T-helper 1 cell (primary cell): ENCODE data around the gene TNFRSF25.
"Not testable (repeated sequence)": the region's sequence is repeated elsewhere in the genome, so short reads cannot be mapped to it uniquely, and the experiment has no call there.

Experiments
- DNase-seq, 5 donors: peaks; one replicate each; pipeline ENCODE4 v3.0.0-alpha.2; 2012 to 2020

The TNFRSF25 gene

DNA sequence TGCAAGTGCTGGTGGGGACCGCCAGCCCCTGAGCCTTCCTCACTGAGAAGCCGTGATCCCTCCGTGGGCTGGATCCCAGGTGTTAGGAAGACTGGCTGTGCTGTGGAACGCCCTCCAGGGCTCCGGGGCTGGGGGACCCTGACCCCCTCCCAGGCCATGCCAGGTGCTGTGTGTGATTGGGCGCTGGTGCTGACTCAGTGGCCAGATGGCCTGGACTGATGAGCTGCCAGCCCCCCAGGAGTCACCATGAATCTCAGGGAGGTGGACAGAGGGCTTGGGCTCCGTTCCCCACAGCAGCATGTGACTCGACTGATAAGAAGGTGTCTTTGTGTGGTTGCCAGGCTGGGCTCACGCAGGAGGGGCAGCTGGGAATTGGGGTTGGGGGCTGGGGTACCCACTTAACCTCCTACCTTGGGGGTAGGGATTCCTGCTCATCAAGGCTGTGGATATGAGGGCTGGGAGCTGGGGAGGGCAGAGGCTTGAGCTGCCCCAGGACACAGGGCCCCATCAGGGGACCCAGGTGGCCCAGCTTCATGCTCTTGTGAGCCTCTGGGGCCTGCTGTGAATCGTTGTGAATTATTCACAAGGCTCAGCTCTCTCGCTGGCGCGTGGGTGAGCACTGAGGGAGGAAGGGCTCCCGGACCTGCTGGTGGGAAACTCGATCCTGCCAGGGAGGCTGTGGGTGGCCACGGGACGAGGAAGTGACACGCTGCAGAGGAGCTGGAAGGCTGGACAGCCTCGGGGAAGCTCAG is 36.1 kb downstream of the TNFRSF25 start:
- DNase-seq, result not testable (repeated sequence)

DNA sequence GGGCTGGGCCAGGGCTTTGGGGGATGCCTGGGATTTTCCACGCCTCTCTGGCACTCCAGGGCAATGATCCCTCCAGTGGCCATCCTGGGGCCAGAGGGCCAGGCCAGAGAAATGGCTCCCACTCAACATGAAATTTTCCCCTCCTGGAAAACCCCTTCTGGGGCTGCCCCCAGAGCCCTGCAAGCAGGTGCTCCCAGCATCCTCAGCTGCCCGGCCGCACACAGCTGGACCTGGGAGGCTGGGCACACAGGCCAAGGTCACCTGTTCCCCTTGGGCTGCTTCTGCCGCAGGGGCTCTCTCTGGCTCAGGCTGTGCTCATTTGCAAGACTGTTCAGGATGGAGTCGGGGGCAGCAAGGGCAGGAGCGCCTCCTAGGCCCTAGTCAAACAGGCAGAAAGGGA is 37.5 kb downstream of the TNFRSF25 start:
- DNase-seq, result not testable (repeated sequence)

DNA sequence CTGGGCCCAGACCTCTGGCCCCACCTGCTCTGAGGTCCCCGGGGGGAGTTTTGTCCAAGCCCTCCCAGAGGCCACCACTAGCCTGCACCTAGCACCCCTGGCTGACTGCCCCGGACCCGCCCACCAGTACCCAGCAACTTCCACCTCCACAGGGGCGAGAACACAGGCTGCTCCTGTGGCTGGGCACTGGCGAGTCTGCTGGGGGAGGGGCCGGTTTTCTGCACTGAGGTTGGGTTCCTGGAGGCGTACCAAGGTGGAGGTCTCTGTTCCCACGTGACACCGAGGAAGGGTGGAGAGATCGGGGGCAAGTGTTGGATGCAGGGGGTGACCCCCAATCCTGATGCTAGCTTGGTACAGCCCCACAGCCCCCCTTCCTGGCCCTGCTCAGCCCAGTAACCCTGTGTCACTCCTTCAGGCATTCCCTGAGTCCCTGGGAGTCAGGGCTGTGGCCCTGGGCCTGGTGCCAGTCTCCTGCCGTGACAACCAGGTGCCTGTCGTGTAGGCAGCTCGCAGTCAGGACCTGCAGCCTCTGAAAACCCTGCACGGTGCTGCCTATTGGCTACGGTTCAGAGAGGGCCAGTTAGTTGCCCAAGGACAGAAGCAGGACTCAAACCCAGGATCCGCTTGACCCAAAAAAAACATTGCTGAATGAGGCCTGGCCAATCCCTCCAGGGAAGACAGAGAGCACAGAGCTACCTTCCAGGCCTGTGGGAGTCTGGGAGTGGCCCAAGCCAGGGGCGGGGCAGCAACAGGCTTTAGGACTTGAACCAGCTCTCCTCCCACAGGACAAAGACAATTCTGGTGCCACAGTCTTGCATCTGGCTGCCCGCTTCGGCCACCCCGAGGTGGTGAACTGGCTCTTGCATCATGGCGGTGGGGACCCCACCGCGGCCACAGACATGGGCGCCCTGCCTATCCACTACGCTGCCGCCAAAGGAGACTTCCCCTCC is 38.3 kb downstream of the TNFRSF25 start:
- DNase-seq, result no peak

DNA sequence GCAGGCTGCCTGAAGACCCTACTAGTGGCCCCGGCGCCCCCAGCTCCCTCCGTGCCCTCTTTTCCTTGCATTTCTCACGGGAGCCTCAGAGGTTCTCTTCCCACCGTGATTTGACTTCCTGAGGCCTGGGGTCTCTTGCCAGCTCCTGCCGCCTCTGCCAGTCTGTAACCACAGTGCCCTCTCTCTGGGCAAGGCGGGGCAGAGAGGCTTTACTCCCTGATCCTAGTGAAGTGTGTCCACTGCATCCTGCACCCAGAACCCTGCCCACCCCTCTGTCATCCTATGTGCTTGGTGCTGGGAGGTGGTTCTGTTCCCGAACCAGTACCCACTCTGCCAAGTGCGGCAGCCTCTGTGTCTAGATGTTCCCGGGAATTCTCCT is 39.0 kb downstream of the TNFRSF25 start:
- DNase-seq, result no peak

DNA sequence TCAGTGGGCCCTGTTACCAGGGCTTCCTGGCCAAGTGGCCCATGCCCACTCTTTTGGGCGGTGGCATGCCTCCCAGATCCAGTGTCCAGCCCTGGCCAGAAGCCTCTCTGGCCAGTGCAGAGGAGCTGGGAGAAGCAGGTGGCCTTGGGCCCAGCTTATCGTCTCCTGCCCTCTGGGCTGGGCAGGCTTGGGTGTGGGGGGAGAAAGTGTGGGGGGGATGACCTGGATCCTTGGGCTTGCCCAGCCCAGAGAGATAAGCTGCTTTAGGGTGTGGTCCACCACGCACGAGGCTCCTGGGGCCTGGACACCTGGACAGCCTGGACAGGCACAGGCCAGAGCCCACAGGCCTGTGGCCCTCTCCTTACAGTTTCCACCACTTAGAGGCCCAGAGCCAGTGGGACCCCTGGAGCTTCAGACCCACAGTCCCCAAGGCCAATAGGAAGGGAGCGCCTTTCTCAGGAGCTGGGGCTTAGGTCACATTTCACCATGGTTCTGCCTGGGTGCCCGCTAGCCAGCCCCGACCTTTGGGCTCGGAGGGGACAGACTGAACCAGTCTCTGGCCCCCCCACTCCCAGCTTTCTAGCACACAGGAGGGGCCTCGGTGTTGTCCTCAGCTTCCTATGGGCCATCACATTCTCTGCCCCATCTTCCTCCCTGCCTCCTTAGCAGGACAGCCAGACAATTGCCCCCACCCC is 39.5 kb downstream of the TNFRSF25 start:
- no peak for DNase-seq

DNA sequence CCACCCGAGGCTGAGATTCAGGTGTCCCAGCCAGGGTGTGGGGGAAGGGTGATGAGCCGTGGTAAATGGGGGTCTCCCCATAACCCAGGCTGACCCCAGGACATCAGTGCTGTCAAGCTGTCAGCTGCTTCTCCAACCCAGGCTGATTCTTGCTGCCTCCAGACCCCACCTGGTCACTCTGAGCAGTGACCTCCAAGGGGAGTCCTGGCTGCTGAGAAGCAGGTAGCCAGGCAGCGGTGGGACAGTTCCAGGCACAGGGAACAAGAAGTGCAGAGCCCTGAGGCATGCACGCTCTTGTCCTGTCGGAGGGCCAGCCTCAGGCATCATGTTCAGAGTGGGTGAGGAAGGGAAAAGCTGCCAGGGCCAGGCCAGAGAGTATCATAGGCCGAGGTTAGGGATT is 40.3 kb downstream of the TNFRSF25 start:
- DNase-seq, result no peak

DNA sequence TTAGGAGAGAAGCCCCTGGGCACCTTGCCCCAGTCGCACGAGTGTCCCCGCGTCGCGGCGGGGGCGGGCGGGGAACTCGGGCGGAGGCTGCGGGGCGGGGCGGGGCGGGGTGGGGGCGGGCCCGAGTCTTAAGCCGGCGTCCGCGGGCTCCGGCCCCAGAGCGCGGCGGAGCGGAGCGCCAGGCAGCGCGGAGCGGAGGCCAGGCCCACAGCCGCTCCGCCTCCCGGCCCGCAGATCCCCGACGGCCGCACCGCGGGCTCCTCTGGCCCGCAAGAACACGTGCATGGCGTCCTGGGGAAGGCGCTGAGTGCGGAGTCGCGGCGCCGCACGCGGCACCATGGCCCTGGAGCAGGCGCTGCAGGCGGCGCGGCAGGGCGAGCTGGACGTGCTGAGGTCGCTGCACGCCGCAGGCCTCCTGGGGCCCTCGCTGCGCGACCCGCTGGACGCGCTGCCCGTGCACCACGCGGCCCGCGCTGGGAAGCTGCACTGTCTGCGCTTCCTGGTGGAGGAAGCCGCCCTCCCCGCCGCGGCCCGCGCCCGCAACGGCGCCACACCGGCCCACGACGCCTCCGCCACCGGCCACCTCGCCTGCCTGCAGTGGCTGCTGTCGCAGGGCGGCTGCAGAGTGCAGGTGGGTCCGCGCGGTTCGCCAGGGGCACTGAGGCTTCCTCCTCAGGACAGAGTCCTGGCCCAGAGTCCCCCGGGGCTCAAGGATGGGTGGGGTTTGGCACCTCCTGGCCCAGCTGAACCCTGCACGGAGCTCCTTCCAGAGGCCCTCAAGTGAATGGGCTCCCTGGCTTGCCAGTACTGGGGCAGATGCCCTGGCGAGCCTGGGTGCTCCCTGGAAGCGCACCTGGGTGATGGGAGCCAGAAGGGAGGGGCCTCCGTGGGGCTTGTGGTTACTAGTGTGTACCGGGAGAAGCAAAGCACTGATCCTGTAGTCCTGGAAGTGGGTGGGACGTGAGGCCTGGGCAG is 41.1 kb downstream of the TNFRSF25 start, which contains the start of gene ESPN:
TSS of gene ESPN (plus strand) at position 158 of the 975 bp plus-strand sequence. CDS start at position 338, 180 bp downstream.
- DNase-seq, result no peak

DNA sequence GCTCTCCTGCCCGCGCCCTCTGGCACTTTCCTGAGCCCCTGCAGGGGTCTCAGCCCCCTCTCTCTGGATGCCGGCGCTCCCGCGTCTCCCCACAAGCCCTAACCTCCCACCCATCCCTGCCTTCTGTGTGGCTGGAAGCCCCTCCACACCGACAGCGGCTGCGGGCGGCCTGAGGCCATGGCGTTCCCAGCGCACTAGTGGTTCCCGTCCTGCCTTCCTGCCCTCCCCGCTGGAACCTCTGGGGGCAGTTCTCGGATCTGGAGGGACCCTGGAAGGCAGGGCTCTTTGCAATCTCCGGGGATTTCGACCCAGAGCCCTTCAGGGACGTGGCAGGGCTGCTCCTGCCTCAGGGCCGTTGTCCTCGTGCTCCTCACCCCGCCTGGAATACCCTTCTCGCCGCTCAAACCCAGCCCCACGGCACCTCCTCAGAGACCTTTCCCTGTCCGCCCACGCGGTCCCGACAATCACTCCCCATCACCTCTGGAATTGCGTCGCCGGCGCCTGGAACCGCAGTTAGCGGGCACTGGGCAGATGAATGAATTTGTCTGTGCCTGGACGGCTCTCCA is 41.9 kb downstream of the TNFRSF25 start:
- DNase-seq, result no peak

DNA sequence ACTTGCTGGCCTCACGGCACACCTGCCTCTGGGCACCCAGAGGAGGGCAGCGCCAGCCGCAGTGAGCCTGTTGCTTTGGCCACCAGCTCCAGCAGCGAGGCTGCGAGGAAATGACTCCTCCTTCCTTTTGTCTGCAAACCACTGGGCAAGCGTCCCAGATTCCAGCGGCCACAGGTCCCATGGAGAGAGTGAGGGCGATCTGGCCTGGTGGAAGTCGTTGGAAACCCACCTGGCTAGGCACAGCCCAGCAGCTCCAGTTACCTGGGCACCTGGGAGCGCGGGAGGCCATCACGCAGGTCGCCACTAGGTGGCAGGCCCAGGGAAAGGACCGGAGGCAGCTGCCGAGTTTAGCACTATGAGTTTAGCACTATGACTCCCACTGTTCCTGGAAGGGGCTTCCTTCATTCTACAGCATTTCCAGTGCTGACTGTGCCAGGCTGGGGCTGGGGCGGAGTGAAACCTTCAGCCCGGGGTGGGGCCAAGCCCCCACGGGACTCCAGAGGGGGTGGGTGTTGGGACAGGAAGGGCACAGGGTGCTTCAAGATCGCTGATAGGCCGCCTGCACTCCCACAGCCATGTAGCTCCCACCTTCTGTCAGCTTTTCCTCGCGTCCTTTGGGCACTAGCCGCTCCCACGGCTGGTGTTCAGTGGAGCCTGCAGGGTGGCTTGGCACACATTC is 42.5 kb downstream of the TNFRSF25 start:
- peak in 4 of 5 donors; percentile 56 to 65 (median 61) for DNase-seq

DNA sequence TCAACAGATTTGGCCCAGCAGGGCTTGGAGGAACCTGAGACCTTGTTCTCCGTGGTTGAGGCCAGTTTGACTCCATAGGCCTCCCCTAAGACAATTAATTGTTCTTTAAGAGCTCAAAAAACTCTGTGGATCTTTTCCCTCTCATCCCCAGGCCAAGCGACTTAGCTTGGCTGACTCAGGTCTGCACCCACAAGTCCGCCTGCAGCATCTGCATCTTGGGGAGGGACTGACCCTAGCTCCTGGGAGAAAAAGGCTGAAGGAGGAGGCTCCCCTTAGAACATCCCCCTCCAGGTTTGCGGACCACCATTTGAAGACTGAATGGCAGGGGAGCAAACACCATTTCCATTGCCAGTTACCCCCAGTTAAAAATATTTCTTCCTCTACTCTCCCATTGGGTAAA is 44.7 kb downstream of the TNFRSF25 start:
- no peak for DNase-seq

DNA sequence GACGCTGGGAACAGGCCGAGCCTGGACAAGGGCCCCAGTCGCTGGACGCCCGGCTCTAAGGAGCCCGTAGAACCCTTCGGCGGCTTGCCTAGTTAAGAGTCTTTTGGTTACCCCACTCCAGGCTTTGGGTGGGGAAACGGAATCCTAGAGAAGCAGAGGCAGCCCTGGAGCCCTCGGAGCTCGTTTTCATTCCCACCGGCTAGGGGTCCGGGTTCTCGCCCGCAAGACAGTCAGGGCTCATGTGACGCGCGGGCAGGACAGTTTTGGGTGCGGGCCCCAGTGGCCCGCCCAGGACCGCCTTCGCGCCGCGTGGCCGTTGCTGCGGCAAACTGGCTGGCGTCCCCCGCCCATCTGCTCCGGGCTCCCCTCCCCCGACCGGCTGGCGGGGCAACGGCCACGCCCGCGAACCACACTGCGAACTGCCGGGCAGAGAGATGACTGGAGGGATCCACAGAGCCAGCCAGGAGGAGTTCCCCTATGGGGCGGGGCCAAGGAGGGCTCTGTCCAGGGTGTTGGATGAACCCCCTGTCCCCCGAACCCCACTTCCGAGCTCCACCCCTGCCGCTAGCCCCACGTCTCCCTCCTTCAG is 45.4 kb downstream of the TNFRSF25 start:
- no peak for DNase-seq

DNA sequence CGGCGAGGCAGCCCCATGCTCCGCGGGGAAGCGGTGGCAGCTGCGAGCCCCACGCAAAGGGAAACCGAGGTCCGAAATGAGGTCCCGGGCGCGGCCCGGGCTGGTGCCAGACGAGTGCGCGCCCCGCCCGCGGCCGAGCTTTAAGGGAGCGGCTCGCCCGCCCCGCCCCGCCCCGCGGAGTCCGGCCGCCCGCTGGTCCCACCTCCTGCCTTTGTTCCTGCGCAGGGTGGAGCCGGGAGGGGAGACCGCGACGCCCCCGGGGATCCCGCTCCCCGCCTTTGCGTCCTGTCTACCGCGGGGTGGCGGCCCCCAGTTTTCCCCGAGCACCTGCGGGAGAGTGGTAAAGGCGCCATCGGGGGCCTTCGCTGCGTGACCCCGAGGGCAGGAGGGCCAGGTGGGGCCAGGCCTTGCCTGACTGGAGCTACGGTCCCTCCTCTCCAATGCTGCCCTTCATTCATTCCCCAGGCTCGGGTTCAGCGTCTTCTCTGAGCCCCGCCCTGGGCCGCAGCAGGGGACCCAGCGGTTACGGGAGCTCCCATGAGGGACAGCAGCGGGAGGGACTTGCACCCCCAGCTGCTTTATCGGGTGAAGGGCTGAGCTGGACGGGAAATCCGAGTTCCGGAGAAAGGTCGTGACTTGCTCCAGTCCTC is 46.0 kb downstream of the TNFRSF25 start, which contains the start of gene HES2:
TSS of gene HES2 (minus strand) at position 116 of the 650 bp plus-strand sequence. CDS start at position 17, 99 bp downstream.
- DNase-seq, result no peak

DNA sequence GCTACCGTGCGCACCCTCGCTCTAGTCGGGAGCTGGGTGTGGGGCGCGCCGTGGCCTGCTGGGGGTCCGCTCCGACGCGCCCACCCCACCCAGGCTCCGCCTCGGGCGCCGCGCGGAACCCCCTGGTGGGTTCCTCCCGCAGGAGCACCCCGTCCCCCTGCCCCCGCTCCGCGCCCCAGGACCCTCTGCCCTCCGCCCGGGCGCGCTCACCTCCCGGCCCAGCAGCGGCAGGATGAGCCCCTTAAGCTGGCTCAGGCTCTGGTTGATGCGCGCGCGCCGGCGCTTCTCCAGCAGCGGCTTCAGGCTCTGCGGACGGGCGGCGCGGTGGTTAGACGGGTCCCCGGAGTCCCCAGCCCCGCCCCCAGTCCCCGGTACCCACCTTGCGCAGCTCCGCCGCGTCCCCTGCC is 46.6 kb downstream of the TNFRSF25 start:
- DNase-seq, result no peak

DNA sequence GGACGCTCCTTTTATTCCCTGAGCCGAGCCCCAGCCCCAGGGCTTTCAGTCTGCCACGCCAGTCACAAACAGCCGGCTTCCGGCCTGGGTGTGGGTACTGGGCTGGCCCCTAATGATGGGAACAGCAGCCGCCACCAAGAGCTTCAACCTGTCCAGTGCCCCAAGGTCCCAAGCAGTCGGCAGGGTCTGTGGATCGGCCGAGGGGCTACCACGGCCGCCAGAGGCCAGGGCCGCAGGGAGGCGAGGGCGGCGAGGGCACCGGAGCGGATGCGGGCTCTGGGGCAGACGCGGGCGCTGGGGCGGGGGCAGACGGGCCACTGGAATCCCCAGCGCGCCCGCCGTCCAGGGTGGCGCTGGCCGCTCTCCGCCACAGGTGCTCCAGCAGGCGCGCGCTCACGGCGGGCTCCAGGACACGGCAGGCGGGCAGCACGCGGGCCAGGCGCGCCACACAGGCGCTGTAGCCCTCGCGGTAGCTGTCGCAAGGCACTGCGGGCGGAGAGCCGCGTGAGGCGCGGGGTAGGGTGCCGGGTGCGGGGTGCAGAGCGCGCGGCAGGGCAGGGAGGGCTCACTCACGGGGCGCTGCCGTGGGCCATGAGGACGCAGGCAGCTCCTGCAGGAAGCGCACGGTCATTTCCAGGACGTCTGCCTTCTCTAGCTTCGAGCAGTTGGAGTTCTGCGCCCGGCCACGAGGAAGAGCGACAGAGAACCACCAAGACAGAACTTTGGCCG is 47.1 kb downstream of the TNFRSF25 start:
- no peak for DNase-seq

DNA sequence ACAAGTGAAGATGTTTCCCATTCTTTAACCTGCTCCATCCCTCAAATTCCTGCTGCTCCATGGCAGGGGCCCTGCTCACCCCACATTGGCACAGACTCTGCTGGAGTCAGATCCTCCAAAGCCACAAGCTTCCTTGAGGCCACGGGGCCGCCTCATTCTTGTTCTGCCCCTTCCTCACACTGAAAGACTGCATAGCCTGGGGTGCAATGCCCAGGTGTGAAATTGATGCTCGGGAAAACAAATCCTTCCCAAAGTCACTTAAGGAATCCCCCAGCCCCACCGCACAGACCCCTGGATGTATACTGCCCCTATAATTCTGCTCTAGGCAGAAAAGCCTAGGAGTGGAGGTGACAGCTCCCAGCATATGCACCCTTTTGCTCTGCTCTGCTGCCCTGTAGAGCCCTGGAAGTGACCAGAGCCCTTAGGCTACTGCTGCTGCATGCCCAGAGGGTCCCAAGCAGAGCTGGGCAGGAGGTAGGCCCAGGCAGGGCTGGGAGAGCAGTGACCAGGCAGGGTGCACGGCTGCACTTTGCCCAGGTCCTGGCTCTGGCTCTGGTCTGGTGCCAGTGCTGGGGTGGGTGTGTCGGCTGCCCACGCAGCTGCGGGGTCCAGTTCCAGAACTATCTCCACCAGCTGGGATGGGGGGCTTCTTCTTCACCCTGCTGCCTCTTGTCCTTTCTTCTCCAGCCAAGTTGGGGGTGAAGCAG is 47.9 kb downstream of the TNFRSF25 start:
- DNase-seq, result no peak

DNA sequence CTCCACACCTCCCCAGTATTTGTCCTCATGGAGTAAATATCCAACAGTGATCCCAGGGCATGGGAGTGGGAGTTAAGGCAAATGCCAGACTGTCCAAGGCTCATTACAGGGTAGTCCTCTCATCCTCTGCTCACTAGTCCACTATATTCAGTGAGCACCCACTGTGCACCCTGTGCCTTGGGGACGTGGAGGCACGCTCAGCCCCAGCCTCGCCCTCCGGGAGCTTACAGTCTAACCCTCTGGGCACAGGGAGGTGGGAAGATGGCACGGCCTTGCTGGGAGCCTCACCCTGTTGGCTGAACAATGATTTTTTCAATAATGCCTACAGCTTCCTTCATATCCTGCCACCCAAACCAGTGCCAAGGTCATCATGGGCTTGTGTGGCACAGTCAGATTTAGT is 49.1 kb downstream of the TNFRSF25 start:
- DNase-seq, result no peak

DNA sequence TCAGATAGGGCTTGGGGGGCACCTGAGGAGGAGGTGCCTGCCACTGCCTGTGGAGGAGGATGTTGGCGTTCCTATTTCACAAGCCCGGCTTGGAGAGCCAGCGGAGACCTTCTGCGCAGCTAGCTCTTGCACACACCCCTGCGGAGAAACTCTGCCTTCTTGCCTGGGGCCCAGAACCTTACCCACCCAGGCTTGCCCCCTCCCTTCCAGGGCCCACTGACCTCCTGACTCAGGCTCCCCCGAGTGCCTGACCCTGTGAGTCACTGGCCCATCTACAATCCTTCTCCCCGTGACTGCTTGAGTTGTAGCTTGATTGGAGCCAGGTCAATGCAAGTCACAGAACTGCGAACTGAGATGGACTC is 49.7 kb downstream of the TNFRSF25 start:
- DNase-seq, result no peak

DNA sequence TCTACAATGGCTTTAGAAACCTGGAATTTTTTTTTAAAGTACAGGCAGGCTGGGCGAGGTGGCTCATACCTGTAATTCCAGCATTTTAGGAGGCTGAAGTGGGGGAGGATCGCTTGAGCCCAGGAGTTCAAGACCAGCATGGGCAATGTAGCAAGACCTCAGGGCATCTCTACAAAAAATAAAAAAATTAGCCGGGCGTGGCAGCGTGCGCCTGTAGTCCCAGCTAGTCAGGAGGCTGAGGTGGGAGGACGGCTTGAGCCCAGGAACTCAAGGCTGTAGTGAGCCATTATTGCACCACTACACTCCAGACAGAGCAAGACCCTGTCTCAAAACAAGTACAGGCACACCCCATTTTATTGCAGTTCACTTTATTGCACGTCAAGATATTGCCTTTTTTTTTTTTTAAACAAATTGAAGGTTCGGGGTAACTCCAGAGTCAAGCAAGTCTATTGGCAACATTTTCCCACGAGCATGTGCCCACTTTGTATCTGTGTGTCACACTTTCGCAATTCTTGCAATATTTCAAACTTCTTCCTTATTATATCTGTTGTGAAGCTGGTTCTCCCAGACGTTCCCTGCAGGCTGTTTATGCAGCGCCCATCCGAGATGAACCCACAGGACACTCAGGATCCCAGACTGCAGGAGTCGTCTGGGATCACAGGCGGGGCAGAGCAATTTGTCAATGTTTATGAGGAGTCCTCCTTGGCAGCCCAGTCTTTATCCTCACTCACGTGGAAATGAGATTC is 50.9 kb downstream of the TNFRSF25 start:
- DNase-seq, result no peak
